AG20443 (cell line): ENCODE data around the gene FAM118A.
"Not testable (repeated sequence)": the region's sequence is repeated elsewhere in the genome, so short reads cannot be mapped to it uniquely, and the experiment has no call there.

Source experiments
- DNase-seq: peaks from one replicate; pipeline ENCODE4 v3.0.0; 2012; ENCODE audit warnings: low spot score, mixed read lengths

The FAM118A gene

DNA sequence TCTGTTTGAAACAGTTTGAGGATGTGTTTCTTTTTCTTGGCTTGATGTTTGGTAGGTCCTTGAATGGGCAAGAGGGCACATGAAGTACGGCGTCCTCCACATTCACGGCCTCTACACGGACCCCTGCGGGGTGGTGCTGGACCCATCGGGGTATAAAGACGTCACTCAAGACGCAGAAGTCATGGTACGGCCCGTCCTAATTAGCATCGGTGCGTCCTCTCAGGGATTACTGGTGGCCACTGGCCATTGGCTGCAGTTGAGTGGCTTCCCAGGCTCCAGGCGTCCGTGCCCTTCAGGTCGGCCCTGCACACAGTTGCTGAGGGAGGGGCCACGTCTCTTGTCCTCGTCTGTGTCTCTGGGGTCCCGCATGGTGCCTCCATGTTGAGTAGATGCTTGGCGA, 20.8 kb downstream of the FAM118A start:
- DNase-seq, result no peak

DNA sequence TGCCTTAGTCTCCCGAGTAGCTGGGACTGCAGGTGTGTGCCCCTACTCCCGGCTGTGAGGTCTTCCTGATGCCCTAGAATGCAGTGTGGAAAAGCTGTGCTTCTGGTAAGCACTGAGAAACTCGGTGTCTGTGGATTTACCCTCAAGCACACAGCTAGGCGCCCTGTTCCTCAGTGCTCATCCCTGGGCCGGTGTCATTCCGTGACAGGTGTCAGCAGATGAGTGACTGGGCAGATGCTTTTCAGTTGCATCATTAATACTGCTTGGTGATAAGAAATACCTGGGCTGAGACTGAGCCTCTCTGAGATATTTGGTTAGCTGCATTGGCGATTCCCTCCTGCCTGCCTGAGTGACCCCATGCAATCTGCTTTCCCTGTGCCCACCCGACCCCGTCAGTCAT, 21.8 kb downstream of the FAM118A start:
- DNase-seq, result no peak

DNA sequence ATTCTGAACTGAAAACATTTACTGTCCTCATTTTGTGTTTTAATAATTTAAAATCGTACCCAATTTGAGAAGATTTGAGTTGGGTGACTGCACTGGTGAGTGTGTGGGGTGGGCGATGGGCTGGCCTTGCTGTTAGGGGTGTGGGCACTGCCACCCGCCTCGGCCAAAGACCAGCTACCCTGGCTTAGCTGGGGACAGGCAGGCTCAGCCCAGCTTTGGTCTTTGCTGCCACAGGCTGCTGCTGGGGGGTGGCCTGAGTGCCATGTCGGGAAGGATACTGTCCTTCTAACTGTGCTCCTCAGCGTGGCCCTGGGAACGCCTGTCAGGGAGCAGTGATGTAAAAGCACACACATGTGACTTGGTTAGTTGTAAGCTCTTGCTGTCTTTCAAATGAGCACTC, 22.3 kb downstream of the FAM118A start:
- no peak for DNase-seq

DNA sequence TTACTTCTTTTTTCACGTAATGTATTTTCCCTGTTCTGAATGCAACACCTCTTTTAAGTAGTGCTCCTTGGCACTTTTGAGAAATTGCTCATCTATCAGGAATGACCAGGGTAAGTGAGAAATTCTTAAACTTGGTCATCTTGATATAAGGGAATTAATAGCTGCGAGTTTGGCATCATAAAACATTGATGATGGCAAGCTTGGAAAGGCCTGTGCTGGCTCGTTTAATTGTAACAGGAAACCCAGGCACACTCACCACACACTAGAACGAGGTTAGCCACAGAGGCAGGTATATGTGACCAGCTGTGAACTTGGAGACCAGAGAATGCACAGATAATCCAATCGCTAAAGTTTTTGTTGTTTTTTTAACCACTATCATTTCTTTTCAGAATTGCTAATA, 24.3 kb downstream of the FAM118A start:
- DNase-seq, result no peak

DNA sequence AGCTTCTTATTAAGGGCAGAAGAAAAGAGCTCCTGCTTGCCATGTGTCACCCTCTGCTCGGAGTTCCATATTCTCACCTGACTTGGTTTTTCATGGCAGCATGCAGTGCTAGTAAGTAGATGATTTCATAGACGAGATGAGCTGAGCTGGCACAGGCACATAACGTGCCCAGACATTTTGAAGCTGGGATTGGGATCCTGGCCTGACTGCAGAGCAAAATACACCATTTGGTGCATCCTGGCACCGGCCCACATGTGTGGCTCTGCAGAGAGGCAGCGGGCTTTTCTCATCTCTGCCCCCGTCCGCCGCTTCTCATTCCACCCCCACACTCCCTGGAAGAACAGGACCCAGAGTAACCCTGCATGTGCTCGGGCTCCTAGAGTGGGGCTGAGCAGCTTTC, 24.8 kb downstream of the FAM118A start:
- DNase-seq, result no peak

DNA sequence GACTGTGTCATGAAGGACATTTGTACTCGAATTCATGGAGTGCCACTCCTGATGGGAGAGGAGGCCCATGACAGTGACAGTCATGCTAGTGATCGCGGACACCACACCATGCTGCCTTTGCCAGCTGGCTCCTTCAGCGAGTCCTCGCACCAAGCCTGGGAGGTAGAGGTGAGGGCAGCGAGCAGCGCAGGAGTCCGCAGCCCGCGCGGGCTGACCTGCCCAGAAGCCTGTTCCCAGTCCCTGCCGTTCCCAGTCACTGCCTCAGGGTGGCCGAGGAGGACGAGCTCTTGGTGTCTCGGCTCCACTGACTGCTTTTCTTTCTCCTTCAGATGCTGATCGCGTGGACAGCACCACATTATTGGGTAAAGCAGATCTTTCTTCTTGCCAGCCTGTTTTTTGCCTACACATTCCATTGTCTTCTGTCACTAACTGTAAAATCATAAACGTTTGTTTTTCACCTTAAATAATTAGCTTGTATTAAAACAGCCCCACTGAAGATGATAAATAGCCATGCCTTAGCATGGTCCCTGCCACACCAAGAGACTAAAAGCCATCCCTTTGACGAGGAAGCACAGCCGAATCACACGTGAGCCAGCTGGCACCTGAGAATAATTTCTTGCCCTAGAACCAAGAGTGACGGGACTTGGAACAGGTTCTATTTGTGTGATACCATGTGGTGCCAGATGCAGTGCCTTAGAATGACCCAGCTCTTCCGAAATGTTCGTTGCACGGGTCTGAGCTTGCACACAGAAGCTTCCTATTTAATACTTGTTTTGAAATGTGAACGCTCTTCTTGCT, 25.5 kb downstream of the FAM118A start:
- DNase-seq, result peak; percentile 60

DNA sequence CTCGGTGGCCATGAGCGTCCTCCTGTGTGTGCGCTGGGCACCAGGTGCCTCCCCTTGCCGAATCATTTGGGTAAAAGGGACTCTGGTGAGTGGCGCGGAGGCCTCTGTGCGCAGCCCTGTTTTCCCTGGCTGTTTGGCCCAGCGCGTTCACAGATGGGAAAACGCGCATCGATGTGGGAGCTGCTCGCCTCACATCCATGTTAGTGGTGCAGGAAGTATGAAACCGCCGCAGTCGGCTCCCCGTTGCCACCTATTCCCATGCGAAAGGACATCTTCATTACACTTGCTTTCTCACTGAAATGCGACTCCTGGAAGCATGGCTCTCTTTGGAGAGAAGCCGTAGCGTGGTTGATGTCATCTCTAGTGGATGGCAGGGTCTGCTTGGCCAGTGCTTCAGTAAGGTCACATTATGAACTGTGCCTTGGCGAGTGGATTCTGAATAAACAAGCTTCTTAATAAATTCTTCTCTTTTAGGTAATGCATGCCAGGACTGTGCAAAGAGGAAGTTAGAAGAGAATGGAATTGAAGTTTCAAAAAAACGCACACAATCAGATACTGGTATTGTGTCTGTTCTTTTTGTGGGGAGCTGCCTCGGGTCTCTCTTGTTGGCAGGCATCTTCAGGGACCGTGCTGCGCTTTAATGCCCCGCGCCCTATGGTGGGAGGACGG, 26.3 kb downstream of the FAM118A start:
- no peak for DNase-seq

DNA sequence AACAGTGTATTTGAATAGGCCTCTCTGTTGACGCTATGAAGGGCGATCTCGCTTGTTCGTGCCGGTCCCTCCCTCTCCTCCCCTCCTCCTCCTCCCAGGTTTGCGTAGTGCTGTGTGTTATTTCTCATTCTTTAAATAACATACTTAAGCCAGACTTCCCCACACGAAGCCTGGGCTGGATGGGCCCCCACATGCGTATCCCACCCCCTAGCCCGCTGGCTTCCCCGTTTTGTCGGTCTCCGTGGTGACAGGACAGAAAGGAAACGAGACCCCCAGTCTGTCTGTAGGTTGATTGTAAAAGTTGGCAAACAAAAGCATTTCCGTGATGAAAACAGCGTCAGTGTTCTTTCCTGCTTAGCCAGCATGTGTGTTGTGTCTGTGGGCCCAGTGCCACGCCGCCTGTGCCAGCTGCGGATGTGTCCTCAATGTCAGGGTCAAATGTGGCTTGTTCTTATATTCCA, 27.3 kb downstream of the FAM118A start:
- no peak for DNase-seq

DNA sequence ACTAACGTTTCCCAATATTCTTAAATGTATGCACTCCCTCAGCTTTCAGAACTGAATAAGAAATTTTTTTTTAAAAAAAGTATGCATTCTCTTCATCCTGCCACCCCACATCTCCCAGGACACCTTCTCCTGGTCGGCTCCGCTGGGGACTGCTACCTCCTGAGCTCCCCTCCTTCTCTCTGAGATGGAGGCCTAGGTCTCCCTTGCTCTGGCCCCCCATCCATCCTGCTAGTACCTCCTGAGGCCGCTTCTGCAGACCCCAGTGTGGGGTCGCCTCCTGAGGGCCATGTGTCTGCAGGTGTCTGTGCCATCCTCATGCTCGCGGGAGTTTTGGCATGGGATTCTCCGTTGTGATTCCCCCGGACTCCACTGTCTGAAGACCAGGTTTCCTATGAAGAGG, 27.8 kb downstream of the FAM118A start:
- no peak for DNase-seq

DNA sequence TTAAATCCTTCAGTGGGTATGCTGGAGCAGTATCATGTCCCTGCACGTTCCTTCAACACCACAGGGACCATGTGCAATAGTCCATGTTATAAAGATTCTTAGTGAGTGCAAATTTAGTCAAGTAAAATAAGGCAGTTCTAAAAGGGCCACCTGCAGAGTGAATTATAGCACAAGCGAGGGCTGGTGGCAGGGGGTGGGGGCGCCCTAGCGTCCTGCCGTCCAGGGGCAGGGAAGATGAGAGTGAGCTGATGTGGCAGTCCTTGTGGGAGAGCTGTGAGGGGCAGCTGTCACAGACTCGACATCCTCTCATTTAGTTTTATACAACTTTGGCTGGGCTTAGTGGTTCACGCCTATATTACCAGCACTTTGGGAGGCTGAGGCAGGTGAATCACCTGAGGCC, 29.1 kb downstream of the FAM118A start:
- DNase-seq, result no peak

DNA sequence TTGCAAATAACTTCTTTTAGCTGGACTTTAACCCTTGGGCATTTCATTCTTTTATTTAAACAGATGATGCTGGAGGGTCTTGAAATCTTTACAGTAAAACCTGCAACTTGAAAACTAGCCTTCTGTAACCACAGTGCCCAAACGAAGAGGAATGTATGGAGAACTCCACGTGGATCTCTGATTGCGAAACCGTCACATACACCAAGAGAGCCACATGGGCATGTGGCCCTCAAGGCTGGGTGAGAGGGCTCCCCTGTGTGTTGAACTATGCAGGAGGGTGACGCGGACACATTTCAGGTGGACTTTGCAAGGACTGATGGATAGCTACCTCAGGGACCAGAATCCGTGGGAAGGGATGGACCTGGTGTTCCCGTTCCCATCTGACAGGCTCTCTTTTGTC, 30.6 kb downstream of the FAM118A start:
- no peak for DNase-seq

DNA sequence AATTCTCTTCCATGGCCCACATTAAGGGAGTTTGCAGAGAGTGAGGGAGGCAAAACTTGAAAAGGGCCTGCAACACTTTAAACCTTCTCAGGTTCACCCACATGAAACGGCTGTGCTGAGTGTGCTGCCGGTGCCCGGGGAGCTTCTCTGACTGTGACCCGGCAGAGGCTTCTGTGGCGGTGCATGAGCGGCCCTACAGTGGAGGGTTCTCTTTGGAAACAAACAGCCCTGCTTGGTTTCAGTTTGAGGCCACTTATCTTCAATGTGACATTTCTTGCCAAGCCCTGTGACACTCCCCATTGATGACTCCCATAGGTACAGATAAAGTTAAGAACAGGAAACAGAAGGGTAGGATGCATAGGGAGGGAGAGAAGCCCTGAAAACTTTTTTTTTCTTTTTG, 31.8 kb downstream of the FAM118A start:
- no peak for DNase-seq

DNA sequence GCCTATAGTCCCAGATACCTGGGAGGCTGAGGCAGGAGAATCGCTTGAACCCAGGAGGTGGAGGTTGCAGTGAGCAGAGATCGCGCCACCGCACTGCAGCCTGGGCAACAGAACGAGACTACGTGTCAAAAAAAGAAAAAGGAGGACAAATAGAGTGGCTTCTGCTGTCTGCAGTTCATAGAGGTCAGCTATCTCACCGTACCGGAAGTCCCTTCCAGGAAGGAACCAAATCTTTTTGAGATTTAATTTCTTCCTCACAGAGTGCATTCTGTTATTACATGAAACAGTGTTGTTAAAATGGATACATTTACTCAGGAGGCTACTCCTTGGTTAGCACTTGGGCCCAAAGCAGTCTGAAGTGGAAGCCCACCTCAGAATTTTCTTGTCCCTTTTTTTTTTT, 33.4 kb downstream of the FAM118A start:
- no peak for DNase-seq

DNA sequence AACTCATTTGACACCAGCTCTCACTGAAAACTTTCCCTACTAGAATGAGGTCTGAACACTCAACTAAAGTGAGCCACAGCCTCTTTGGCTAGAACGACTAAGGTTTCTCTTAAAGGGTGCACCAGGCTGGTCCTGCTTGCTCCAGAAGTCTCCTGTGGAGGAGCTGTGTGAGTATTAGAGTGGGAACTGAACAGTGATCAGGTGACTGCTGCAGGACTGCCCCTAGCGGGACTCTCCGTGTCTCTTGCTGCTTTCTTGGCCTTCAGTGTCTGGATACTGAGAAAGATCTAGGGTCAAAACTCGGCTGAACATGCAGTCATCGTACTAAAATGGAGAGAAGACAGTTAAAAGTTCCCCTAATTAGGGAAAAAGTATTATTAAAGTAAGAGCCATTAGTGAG, 34.6 kb downstream of the FAM118A start:
- DNase-seq, result no peak

DNA sequence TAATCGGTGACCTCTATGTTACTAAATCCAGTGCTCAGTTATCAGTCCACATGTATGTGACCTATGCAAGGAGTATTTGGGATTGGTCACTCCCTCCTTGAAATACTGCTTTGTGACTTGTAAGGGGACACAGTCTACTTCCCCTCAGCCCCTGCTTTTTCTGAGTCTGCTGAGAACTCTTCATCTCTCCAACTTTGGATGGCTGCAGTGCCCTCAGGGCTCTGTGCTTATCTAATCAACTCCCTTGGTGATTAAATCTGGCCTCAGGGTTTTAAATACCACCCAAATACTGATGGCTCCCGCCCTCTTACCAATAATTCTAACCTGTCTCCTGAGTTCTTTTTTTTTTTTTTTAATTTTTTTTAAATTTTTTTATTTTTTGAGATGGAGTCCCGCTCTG, 40.2 kb downstream of the FAM118A start:
- DNase-seq, result no peak

DNA sequence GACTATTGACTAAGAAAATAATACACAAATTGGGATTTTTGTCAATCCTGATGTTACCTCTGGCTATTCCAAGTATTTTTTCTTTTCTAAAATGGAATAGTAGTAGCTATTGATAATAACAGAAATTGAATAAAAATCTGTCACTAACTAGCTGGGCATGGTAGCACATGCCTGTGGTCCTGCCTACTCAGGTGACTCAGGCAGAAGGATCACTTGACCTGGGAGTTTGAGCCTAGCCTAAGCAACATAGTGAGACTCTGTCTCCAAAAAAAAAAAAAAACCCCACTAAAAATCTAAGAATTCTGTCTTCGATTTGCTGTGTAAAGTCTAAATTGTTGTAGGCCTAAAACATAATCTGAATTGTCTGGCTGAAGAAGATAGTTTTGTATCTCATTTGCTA, 42.2 kb downstream of the FAM118A start:
- DNase-seq, result no peak

DNA sequence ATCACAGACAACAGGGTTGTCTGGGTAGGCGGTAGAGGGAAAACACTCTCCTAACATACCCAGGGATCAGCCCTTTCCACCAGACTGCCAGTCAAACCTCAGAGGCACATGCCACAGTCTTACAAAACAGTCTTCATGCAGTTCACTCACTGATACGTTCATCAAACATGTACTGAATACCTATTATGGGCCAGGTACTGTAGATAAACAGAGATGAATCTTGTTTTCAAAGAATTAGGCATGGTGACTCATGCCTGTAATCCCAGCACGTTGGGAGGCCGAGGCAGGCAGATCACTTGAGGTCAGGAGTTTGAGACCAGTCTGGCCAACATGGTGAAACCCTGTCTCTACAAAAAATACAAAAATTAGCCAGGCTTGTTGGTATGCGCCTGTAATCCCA, 43.0 kb downstream of the FAM118A start:
- DNase-seq, result not testable (repeated sequence)

DNA sequence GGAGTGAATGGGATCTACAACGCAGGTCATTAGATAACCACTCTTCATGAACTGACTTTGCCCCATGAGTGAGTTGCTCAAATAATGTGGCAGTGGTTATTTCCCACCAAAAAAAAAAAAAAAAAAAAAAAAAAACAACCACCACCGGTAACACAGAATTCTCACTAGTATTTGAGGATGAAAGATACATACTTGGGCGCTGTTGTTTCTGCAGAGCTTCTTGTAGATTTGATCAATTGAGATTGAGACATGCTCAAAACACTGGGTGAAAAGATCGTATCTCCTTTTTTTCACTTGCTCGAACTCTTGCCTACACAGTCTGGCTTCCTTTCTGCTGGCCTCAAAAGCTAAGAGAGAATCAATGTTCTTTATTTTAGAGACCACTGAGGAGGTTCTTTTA, 44.1 kb downstream of the FAM118A start:
- DNase-seq, result no peak

DNA sequence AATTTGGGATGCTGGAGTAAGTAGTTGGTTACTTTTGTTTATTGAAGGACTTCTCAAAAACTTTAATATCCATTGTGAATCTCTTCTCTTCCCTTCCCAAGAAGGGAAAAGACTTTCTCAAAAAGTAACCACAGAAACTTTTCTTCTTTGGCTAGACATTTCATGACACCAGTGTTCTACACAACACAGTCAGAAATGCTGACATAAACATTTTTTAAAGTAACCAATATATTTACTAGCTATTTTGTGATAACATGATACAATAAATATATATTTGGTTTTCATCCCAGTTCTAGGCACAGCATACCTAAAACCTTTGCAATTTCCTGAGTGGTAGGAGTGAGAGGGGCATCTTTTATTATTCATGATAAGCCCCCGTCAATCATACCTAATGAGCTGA, 47.8 kb downstream of the FAM118A start:
- no peak for DNase-seq

DNA sequence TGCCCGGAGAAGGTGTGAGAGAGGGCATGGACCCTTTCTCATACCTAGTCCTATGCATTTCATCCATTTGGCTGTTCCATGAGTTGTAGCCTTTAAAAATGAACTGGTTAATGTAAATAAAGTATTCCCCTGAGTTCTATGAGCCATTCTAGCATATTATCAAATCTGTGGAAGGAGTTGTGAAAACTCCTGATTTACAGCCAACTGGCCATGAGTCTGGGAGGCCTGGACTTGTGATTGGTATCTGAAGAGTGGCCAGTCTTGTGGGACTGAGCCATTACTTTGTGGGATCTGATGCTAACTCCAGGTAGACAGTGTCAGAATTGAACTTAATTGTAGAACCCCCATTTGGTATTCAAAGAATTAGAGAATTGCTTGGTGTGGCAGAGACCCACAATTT, 48.4 kb downstream of the FAM118A start:
- no peak for DNase-seq

DNA sequence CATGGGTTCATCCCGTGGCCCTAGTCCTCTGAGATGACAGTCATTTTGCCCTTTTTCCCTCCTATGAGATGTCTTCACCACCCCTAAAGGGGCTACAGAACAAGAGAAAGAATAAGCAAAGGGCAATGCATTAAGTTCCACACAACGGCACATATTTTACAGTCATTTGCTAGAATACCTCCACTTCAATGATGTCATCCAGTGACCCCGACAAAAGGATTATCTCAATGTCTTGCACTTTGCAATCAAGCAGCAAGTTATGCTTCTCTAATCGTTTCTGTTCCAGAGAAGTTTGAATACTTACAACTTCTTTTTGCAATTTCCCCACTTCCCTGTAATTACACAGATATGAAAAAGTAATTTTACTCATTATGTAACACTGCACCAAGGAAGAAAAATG, 49.9 kb downstream of the FAM118A start:
- no peak for DNase-seq

DNA sequence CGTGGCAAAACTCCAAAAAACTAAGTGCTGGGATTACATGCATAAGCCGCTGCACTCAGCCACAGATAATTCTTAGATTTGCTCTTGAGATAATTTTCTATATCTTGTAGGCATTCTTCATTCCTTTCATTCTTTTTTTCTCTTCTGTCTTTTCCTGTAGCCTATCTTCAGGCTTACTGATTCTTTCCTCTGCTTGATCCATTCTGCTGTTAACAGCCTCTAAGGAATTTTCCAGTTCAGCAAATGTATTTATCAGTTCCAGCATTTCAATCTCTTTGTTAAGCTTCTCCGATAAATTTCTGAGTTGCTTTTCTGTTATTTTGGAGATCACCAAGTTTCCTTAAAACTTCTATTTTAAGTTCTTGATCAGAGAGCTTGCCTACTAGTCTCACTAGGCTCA, 57.0 kb downstream of the FAM118A start:
- DNase-seq, result no peak

DNA sequence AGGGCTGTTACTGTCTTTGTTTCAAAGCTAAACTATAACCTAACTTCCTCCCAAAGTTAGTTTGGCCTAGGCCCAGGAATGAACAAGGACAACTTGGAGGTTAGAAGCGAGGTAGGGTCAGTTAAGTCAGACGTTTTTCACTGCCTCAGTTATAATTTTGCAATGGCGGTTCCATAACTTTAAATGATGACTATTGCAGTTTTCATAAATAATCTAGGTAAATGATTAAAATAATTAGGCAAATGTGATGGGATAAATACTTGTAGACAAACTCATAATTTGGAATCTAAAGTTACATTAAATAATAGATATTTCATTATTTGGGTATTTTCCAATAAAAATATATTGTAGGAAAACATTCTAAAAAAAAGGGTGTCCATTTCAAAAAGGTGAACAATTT, 63.9 kb downstream of the FAM118A start:
- DNase-seq, result not testable (repeated sequence)

DNA sequence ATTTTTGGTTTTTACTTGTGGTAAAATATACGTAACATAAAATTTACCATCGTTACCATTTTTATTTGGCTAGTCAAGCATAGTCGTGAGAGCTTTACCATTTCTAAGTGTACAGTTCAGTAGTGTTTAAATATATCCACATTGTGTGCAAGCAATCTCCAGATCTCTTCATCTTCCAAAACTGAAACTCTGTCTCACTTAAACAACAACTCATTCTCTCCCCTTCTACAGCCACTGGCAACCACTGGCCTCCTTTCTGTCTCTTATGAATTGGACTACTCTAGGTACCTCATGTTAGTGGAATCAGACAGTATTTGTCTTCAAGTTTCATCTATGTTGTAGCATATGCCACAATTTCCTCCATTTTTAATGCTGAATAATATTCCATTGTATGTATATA, 66.3 kb downstream of the FAM118A start:
- no peak for DNase-seq
